ENCODE measurements around the gene TFF2.

The TFF2 gene

GRCh38 chr21:42343963-42344510, 6.8 kb downstream of the TFF2 start:
- no peak for DNase-seq

GRCh38 chr21:42343556-42343955, 7.2 kb downstream of the TFF2 start:
- DNase-seq, result no peak

GRCh38 chr21:42343101-42343500, 7.7 kb downstream of the TFF2 start:
- DNase-seq, result no peak

GRCh38 chr21:42341776-42342542, 8.8 kb downstream of the TFF2 start:
- no peak for DNase-seq

- DNase-seq, result no peak
Observed at GRCh38 chr21:42340187-42341050, 10.4 kb downstream of the TFF2 start.

GRCh38 chr21:42338729-42339715, 11.8 kb downstream of the TFF2 start:
- no peak for DNase-seq

GRCh38 chr21:42337830-42338728, 12.7 kb downstream of the TFF2 start:
- peak; percentile 83 for DNase-seq

GRCh38 chr21:42337276-42337675, 13.5 kb downstream of the TFF2 start:
- DNase-seq, result no peak

- no peak for DNase-seq
Observed at GRCh38 chr21:42336054-42336453, 14.7 kb downstream of the TFF2 start.

- DNase-seq, result no peak
Observed at GRCh38 chr21:42332557-42333317, 18.1 kb downstream of the TFF2 start.

- DNase-seq, result no peak
Observed at GRCh38 chr21:42331660-42332059, 19.1 kb downstream of the TFF2 start.

- DNase-seq, result no peak
Observed at GRCh38 chr21:42330380-42331371, 20.1 kb downstream of the TFF2 start.

- no peak for DNase-seq
Observed at GRCh38 chr21:42324896-42325295, 25.9 kb downstream of the TFF2 start.

GRCh38 chr21:42321845-42322244, 28.9 kb downstream of the TFF2 start:
- no peak for DNase-seq

GRCh38 chr21:42321231-42321630, 29.6 kb downstream of the TFF2 start:
- DNase-seq, result no peak

- DNase-seq, result no peak
Observed at GRCh38 chr21:42320791-42321190, 30.0 kb downstream of the TFF2 start.

GRCh38 chr21:42319851-42320572, 30.8 kb downstream of the TFF2 start:
- no peak for DNase-seq

GRCh38 chr21:42319376-42319775, 31.4 kb downstream of the TFF2 start:
- peak; percentile 8 for DNase-seq
